ENCODE results near the gene FAM83B.

Gene FAM83B

DNA sequence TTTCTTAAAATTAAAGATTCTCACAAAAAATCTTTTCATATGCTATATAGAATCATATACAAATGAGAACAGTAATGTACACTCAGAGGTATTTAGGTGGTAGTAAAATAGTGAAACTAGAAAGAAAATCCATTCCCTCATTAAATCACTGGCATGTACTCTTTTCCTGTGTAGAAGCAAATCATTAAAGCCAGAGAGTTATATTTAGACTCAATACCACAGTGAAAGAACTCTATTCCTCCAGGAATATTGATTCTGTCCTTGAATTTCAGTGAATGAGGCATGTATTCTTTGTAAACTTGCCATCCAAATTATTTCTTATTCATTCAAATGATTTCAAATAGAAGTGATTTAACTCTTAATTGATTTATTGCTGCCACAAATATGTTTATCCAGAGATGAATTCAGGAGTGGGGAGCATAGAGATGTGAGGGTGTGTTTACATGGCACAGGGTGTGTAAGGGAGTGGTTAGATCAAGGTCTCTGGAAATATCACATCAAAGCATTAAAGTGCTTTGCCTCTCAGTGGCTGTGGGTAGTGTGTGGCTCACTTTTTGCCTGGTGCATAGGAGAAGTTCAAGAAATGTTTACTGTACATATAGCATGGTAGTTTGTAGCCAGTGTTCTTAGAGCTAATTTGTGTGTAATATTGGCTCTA, 141.2 kb downstream of the FAM83B start:
- no peak for DNase-seq

DNA sequence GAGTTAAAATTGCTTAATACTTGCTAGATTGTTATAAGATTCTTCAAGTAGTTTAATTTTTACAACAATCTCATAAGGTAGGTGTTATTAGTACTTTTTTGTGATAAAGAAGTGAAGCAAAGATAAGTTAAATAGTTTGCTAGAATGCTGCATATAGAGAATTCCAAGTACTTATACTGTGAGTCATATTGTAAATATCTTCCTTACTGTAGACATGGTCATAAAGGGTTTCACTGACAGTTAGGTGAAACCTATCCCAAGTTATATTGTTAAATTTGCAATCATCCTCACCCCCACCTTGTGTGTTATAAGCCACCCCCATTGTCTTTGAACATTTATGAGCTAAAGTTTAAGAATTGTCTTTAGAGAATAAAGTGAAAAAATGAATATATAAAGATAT, 142.0 kb downstream of the FAM83B start:
- no peak for DNase-seq

DNA sequence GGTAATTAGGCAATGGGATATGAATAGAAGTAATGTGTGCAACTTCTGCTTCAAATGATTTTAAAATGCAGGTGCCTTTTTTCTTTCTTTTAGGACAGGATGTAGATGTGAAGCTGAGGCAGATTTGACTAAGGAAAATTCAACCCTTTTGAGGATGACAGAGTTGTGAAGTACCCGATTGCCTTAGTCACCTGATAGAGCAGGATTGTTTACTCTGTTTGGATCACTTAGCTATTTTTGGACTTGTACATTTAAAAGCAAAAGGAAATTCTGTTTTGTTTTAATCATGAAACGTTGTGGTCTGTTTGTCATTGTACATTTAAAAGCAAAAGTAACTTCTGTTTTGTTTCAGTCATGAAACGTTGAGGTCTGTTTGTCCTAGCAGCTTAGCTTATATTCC, 143.4 kb downstream of the FAM83B start:
- DNase-seq: no peak

All from suppressor macrophage treated with lipopolysaccharide for 1 hour (primary cell).